HepG2 (cell line): ENCODE results near the gene ACADS.

ENCODE experiments used
- CTCF ChIP-seq: sonication (generic); formaldehyde crosslinking; IDR thresholded peaks from 2 replicates; pipeline ENCODE4 v1.5.0; 2020; ENCODE audit warnings: mild to moderate bottlenecking, missing genetic modification reagents, moderate library complexity
- EP300 ChIP-seq, 3 experiments: sonication (generic) in 1 of 3; formaldehyde crosslinking in 1 of 3; IDR thresholded peaks; 2 replicates each; pipeline versions ENCODE4 v1.5.1 to v1.6.1; 2011 to 2020; ENCODE audit warnings: low read depth in 2 of 3, low read length in 2 of 3, borderline replicate concordance in 1 of 3, improper control_type of control experiment in 1 of 3, mild to moderate bottlenecking in 1 of 3, missing genetic modification reagents in 1 of 3, moderate library complexity in 1 of 3
- EZH2 ChIP-seq: conservative IDR thresholded peaks from 2 replicates; pipeline ENCODE4 v1.6.1; 2012; ENCODE audit warnings: mild to moderate bottlenecking, low read depth, low read length, moderate library complexity
- ZNF460 ChIP-seq: sonication (generic); formaldehyde crosslinking; IDR thresholded peaks from 2 replicates; pipeline ENCODE4 v1.5.1; 2020; ENCODE audit warnings: missing genetic modification reagents, mild to moderate bottlenecking, borderline replicate concordance
- ZNF773 ChIP-seq: sonication (generic); formaldehyde crosslinking; IDR thresholded peaks from 2 replicates; pipeline ENCODE4 v1.4.0; 2020; ENCODE audit warnings: missing genetic modification reagents, borderline replicate concordance

DNA sequence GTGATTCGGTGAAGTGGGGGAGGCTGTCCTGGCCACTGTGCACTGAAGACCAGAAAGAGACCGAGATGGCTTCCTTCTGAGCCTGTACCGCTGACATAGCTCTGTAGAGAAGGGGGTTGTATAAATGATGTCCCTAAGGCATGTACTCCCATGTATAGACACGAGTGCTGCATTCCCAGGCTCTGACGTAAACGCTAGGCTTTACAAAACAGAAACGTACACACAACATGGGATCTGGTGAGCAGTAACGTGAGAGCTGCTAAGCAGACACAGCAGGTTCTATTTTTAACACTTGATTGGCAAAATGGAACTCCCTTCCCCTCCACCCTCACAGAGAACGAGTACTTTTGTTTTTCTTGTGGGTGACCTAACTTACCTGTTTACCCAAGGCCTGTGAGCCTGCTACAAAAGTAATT is 35.9 kb downstream of the ACADS start:
- no peak for TF ChIP-seq EZH2
- no peak for TF ChIP-seq EP300 (IDR thresholded peaks at IDR 0.05; ENCODE audit: low read depth in 2 of 2, low read length in 2 of 2)
- TF ChIP-seq EP300 (CRISPR knock-in tag; IDR thresholded peaks at IDR 0.05; ENCODE audit: borderline replicate concordance), result no peak
- no peak for TF ChIP-seq CTCF (CRISPR knock-in tag)
- TF ChIP-seq ZNF773 (CRISPR knock-in tag), result no peak
- no peak for TF ChIP-seq ZNF460 (CRISPR knock-in tag)
